SK-N-SH treated with all-trans-retinoic acid at 6 μM for 48 hours (cell line): ENCODE measurements around the gene TMEM82.

ENCODE experiments used
- ATAC-seq: fragments of 200-7000 bp; cut with Tn5 transposase; 3 replicates; pipeline ENCODE4 v1.9.1; 2020; ENCODE audit warnings: mild to moderate bottlenecking, moderate library complexity
- ARNTL ChIP-seq: fragments of 450-650 bp; formaldehyde crosslinking; IDR thresholded peaks from 2 replicates; pipeline ENCODE4 v1.5.0; 2020; ENCODE audit warnings: low read depth, mild to moderate bottlenecking, moderate library complexity, borderline replicate concordance
- BACH2 ChIP-seq: fragments of 250-450 bp; sonication (Bioruptor Pico); IDR thresholded peaks from 2 replicates; pipeline ENCODE4 v1.9.0; 2021; ENCODE audit warnings: mild to moderate bottlenecking, borderline replicate concordance
- CREB5 ChIP-seq: fragments of 250-450 bp; sonication (Bioruptor Pico); IDR thresholded peaks from 2 replicates; pipeline ENCODE4 v1.5.1; 2020; ENCODE audit warnings: low read depth, mild to moderate bottlenecking, moderate library complexity
- CSDC2 ChIP-seq: fragments of 250-450 bp; sonication (Bioruptor Pico); IDR thresholded peaks from 2 replicates; pipeline ENCODE4 v1.5.0; 2020; ENCODE audit warnings: mild to moderate bottlenecking, moderate library complexity
- CSRNP3 ChIP-seq: fragments of 250-450 bp; sonication (Bioruptor Pico); IDR thresholded peaks from 2 replicates; pipeline ENCODE4 v1.5.1; 2021; ENCODE audit warnings: mild to moderate bottlenecking, moderate library complexity
- ESRRG ChIP-seq: fragments of 250-450 bp; sonication (Bioruptor Pico); IDR thresholded peaks from 2 replicates; pipeline ENCODE4 v1.6.1; 2021; ENCODE audit warnings: mild to moderate bottlenecking
- GLIS3 ChIP-seq: fragments of 250-450 bp; sonication (Bioruptor Pico); IDR thresholded peaks from 2 replicates; pipeline ENCODE4 v1.5.0; 2020; ENCODE audit warnings: mild to moderate bottlenecking, moderate library complexity
- OSR1 ChIP-seq: fragments of 250-450 bp; sonication (Bioruptor Pico); IDR thresholded peaks from 2 replicates; pipeline ENCODE4 v1.8.0; 2022; ENCODE audit warnings: moderate library complexity, mild to moderate bottlenecking, inconsistent platforms
- PPARA ChIP-seq: fragments of 250-450 bp; sonication (Bioruptor Pico); IDR thresholded peaks from 2 replicates; pipeline ENCODE4 v1.5.0; 2020; ENCODE audit warnings: mild to moderate bottlenecking, borderline replicate concordance
- RARB ChIP-seq: fragments of 250-450 bp; sonication (Bioruptor Pico); IDR thresholded peaks from 2 replicates; pipeline ENCODE4 v1.8.0; 2021; ENCODE audit warnings: mild to moderate bottlenecking, moderate library complexity
- SNAI2 ChIP-seq: fragments of 250-450 bp; sonication (Bioruptor Pico); IDR thresholded peaks from 2 replicates; pipeline ENCODE4 v1.5.0; 2020; ENCODE audit warnings: mild to moderate bottlenecking, moderate library complexity
- TCF4 ChIP-seq: fragments of 250-450 bp; sonication (Bioruptor Pico); IDR thresholded peaks from 2 replicates; pipeline ENCODE4 v1.8.0; 2021; ENCODE audit warnings: mild to moderate bottlenecking, moderate library complexity, borderline replicate concordance
- TSHZ2 ChIP-seq: fragments of 250-450 bp; sonication (Bioruptor Pico); IDR thresholded peaks from 2 replicates; pipeline ENCODE4 v1.5.0; 2020; ENCODE audit warnings: mild to moderate bottlenecking, moderate library complexity
- ZC3H10 ChIP-seq: fragments of 250-450 bp; sonication (Bioruptor Pico); IDR thresholded peaks from 2 replicates; pipeline ENCODE4 v1.5.1; 2021; ENCODE audit warnings: mild to moderate bottlenecking, moderate library complexity
- ZFP3 ChIP-seq: fragments of 250-450 bp; sonication (Bioruptor Pico); IDR thresholded peaks from 2 replicates; pipeline ENCODE4 v1.5.0; 2020; ENCODE audit warnings: mild to moderate bottlenecking, moderate library complexity
- ZFP30 ChIP-seq: fragments of 450-650 bp; formaldehyde crosslinking; IDR thresholded peaks from 2 replicates; pipeline ENCODE4 v1.5.0; 2022; ENCODE audit warnings: mild to moderate bottlenecking, moderate library complexity
- ZNF565 ChIP-seq: fragments of 450-650 bp; formaldehyde crosslinking; conservative IDR thresholded peaks from 2 replicates; pipeline ENCODE4 v1.5.0; 2020; ENCODE audit warnings: low read depth, mild to moderate bottlenecking, moderate library complexity
- ZNF70 ChIP-seq: fragments of 450-650 bp; formaldehyde crosslinking; IDR thresholded peaks from 2 replicates; pipeline ENCODE4 v1.5.0; 2020; ENCODE audit warnings: mild to moderate bottlenecking, moderate library complexity
- ZNF8 ChIP-seq: fragments of 450-650 bp; formaldehyde crosslinking; IDR thresholded peaks from 2 replicates; pipeline ENCODE4 v1.5.0; 2020; ENCODE audit warnings: mild to moderate bottlenecking, moderate library complexity
- TF ChIP-seq, protein P1 (sequence below): fragments of 250-450 bp; sonication (Bioruptor Pico); IDR thresholded peaks from 2 replicates; pipeline ENCODE4 v1.8.0; 2021; ENCODE audit warnings: low read depth, mild to moderate bottlenecking, moderate library complexity, borderline replicate concordance
- TF ChIP-seq, protein P2 (sequence below): fragments of 250-450 bp; sonication (Bioruptor Pico); IDR thresholded peaks from 2 replicates; pipeline ENCODE4 v1.8.0; 2020; ENCODE audit warnings: mild to moderate bottlenecking, moderate library complexity, borderline replicate concordance

Gene TMEM82

GRCh38 chr1:15730423-15730822 is 11.9 kb upstream of the TMEM82 start:
- TF ChIP-seq ZNF70 (CRISPR knock-in tag) (no peak), GLIS3 (CRISPR knock-in tag) (no peak), ZFP30 (no peak), TCF4 (no peak), RARB (CRISPR knock-in tag) (no peak), SNAI2 (no peak), ZC3H10 (CRISPR knock-in tag) (no peak), CSRNP3 (no peak), TSHZ2 (CRISPR knock-in tag) (no peak)
- ATAC-seq: no peak

- ATAC-seq: no peak
- TF ChIP-seq ZFP30: no peak
- TF ChIP-seq CSDC2 (CRISPR knock-in tag): no peak
- no peak for TF ChIP-seq ZNF70 (CRISPR knock-in tag)
- TF ChIP-seq TCF4: no peak
These were observed 11.4 kb upstream of the TMEM82 start for GRCh38 chr1:15730936-15731335.

DNA sequence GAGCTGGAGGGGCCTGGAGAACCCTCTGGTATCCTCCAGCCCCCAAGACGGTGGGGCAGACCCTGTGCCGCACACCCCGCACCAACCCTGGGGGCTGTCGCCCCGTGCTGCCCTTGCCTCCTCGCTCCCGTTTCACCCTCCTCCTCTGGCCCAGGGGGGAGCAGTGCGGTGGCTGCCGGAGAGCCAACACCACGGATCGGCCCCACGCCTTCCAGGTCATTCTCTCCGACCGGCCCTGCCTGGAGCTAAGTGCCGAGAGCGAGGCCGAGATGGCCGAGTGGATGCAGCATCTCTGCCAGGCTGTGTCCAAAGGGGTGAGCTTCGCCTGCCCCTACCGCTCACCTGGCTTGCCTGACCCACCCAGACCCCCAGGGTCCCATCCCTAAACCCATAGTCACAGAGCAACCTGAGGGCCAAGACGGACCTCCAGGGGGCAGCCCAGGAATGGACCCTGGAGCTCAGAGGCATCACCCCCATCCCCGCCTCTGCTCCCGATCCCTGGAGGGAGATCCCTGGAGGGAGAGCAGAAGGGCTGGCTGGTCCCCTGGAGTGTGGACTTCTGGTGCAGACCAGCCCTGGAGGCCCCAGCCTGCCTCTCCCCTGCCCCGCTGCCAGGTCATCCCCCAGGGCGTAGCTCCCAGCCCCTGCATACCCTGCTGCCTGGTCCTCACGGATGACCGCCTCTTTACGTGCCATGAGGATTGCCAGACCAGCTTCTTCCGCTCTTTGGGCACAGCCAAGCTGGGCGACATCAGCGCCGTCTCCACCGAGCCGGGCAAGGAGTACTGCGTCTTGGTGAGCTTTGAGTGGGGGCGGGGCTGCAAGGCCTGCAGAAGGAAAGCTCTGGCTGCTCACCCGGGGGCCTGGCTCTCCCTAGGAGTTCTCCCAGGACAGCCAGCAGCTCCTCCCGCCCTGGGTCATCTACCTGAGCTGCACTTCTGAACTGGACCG is 10.3 kb upstream of the TMEM82 start:
- no peak for ATAC-seq
- TF ChIP-seq ZNF8 (CRISPR knock-in tag) (no peak), PPARA (CRISPR knock-in tag) (no peak), BACH2 (CRISPR knock-in tag) (no peak), TSHZ2 (CRISPR knock-in tag) (no peak), RARB (CRISPR knock-in tag) (no peak), CSDC2 (CRISPR knock-in tag) (no peak), CREB5 (CRISPR knock-in tag) (no peak), ARNTL (CRISPR knock-in tag) (no peak), TCF4 (no peak), CSRNP3 (no peak), ZFP30 (no peak), ZNF70 (CRISPR knock-in tag) (no peak), ZNF565 (CRISPR knock-in tag) (no peak), ESRRG (no peak), ZFP3 (CRISPR knock-in tag) (no peak), OSR1 (CRISPR knock-in tag) (no peak), GLIS3 (CRISPR knock-in tag) (no peak), ZC3H10 (CRISPR knock-in tag) (no peak)
- TF ChIP-seq, protein P1, sequence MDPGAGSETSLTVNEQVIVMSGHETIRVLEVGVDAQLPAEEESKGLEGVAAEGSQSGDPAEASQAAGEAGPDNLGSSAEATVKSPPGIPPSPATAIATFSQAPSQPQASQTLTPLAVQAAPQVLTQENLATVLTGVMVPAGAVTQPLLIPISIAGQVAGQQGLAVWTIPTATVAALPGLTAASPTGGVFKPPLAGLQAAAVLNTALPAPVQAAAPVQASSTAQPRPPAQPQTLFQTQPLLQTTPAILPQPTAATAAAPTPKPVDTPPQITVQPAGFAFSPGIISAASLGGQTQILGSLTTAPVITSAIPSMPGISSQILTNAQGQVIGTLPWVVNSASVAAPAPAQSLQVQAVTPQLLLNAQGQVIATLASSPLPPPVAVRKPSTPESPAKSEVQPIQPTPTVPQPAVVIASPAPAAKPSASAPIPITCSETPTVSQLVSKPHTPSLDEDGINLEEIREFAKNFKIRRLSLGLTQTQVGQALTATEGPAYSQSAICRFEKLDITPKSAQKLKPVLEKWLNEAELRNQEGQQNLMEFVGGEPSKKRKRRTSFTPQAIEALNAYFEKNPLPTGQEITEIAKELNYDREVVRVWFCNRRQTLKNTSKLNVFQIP (CRISPR knock-in tag): no peak
- TF ChIP-seq, protein P2, sequence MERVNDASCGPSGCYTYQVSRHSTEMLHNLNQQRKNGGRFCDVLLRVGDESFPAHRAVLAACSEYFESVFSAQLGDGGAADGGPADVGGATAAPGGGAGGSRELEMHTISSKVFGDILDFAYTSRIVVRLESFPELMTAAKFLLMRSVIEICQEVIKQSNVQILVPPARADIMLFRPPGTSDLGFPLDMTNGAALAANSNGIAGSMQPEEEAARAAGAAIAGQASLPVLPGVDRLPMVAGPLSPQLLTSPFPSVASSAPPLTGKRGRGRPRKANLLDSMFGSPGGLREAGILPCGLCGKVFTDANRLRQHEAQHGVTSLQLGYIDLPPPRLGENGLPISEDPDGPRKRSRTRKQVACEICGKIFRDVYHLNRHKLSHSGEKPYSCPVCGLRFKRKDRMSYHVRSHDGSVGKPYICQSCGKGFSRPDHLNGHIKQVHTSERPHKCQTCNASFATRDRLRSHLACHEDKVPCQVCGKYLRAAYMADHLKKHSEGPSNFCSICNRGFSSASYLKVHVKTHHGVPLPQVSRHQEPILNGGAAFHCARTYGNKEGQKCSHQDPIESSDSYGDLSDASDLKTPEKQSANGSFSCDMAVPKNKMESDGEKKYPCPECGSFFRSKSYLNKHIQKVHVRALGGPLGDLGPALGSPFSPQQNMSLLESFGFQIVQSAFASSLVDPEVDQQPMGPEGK (CRISPR knock-in tag): no peak
- TF ChIP-seq, all 23 proteins: peak for 0
